OCI-LY1 (cell line): ENCODE data around the gene KLHL40.

ENCODE experiments used
- H2AFZ ChIP-seq: fragments of 200-600 bp; sonication (generic), shearing (Covaris generic); 2 replicates; pipeline ENCODE4 v1.6.0; 2014; ENCODE audit warnings: antibody characterized with exemption, mild to moderate bottlenecking, low read length
- H3F3A ChIP-seq: fragments of 200-600 bp; sonication (generic), shearing (Covaris generic); 2 replicates; pipeline ENCODE4 v1.6.0; 2014; ENCODE audit warnings: mild to moderate bottlenecking, antibody characterized with exemption, low read length, moderate library complexity; ENCODE audit not compliant: insufficient read depth
- H3K27ac ChIP-seq: fragments of 200-600 bp; sonication (generic); 2 replicates; pipeline ENCODE4 v1.5.1; 2014; ENCODE audit warnings: low read length, mixed run types, mild to moderate bottlenecking, low read depth; ENCODE audit not compliant: poor library complexity, severe bottlenecking
- H3K27me3 ChIP-seq: fragments of 200-600 bp; sonication (generic); 2 replicates; pipeline ENCODE4 v1.6.0; 2014; ENCODE audit warnings: antibody characterized with exemption, mild to moderate bottlenecking, low read length, moderate library complexity; ENCODE audit not compliant: insufficient read depth
- H3K36me3 ChIP-seq: fragments of 200-600 bp; sonication (generic); 2 replicates; pipeline ENCODE4 v1.6.1; 2014; ENCODE audit warnings: mild to moderate bottlenecking, antibody characterized with exemption, low read length, moderate library complexity, mixed read lengths; ENCODE audit not compliant: insufficient read depth
- H3K4me1 ChIP-seq: fragments of 200-600 bp; sonication (generic); 2 replicates; pipeline ENCODE4 v1.5.1; 2014; ENCODE audit warnings: mild to moderate bottlenecking, low read length, moderate library complexity; ENCODE audit not compliant: insufficient read depth, severe bottlenecking
- H3K4me2 ChIP-seq: fragments of 200-600 bp; sonication (generic), shearing (Covaris generic); 2 replicates; pipeline ENCODE4 v1.6.1; 2014; ENCODE audit warnings: low read length
- H3K4me3 ChIP-seq: fragments of 200-600 bp; sonication (generic); 2 replicates; pipeline ENCODE4 v1.5.1; 2014; ENCODE audit warnings: low read length, low read depth, mild to moderate bottlenecking, mixed read lengths; ENCODE audit not compliant: poor library complexity, severe bottlenecking
- H3K79me2 ChIP-seq: fragments of 200-600 bp; shearing (Covaris generic); 2 replicates; pipeline ENCODE4 v1.6.1; 2016; ENCODE audit warnings: mixed run types, low read length, mixed read lengths; ENCODE audit not compliant: insufficient read depth
- H3K9ac ChIP-seq: fragments of 200-600 bp; sonication (generic), shearing (Covaris generic); 2 replicates; pipeline ENCODE4 v1.6.1; 2014; ENCODE audit warnings: mild to moderate bottlenecking, low read length, mixed read lengths
- H3K9me2 ChIP-seq: fragments of 200-600 bp; sonication (generic), shearing (Covaris generic); 2 replicates; pipeline ENCODE4 v1.6.1; 2014; ENCODE audit warnings: low read depth, mild to moderate bottlenecking, low read length, mixed read lengths
- H3K9me3 ChIP-seq: fragments of 200-600 bp; shearing (Covaris generic); 2 replicates; pipeline ENCODE4 v1.6.1; 2014; ENCODE audit warnings: low read length, mixed read lengths
- H4K20me1 ChIP-seq: fragments of 200-600 bp; sonication (generic), shearing (Covaris generic); 2 replicates; pipeline ENCODE4 v1.6.0; 2016; ENCODE audit warnings: mild to moderate bottlenecking, low read length; ENCODE audit not compliant: insufficient read depth
- EZH2 ChIP-seq: fragments of 200-600 bp; sonication (generic), shearing (Covaris generic); IDR thresholded peaks from 2 replicates; pipeline ENCODE4 v1.8.0; 2017; ENCODE audit warnings: borderline replicate concordance, mixed run types, mild to moderate bottlenecking, antibody characterized with exemption, low read length, moderate library complexity, mixed read lengths
- TF ChIP-seq, protein P1 (sequence below): fragments of 200-600 bp; sonication (generic), shearing (Covaris generic); IDR thresholded peaks from 2 replicates; pipeline ENCODE4 v1.5.1; 2017; ENCODE audit warnings: mild to moderate bottlenecking, antibody characterized with exemption, low read length, moderate library complexity, mixed read lengths

Gene KLHL40

DNA sequence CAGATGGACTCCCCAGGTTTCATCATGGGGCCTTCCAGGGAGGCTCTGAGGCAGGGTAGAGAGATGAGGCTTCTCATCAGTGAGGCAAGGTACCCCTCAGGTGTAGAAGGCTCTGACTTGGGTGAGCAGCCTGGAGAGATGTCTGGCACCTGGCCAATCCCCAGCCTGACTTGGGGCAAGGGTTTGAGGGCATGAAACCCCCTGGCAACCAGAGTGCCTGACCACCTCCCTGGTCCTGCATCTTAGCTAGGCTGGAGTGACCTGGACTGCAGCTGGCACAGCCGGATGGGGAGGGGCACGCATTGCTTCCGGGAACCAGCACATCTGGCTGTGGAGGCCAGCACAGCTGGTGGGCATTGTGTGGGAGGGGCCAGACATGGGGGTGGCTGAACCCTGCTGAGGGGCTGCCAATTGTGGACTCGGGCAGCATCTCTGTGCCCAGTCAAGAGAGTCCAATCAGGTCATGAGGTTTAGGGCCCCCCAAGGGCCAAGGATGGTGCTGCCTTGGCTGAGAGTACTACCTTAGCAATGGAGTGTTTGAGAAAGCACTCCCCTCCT is 29.9 kb upstream of the KLHL40 start:
- no peaks in the 10 kb centered on the region for H3K27me3 ChIP-seq
- H3K36me3 ChIP-seq, result no peaks in the 10 kb centered on the region
- H3K4me2 ChIP-seq, result no peak overlapping the region
- H3K4me1 ChIP-seq, result peaks cover 3% of the 10 kb centered on the region
- TF ChIP-seq, protein P1, sequence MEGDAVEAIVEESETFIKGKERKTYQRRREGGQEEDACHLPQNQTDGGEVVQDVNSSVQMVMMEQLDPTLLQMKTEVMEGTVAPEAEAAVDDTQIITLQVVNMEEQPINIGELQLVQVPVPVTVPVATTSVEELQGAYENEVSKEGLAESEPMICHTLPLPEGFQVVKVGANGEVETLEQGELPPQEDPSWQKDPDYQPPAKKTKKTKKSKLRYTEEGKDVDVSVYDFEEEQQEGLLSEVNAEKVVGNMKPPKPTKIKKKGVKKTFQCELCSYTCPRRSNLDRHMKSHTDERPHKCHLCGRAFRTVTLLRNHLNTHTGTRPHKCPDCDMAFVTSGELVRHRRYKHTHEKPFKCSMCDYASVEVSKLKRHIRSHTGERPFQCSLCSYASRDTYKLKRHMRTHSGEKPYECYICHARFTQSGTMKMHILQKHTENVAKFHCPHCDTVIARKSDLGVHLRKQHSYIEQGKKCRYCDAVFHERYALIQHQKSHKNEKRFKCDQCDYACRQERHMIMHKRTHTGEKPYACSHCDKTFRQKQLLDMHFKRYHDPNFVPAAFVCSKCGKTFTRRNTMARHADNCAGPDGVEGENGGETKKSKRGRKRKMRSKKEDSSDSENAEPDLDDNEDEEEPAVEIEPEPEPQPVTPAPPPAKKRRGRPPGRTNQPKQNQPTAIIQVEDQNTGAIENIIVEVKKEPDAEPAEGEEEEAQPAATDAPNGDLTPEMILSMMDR, result no peak
- TF ChIP-seq EZH2, result no peak
- no peak overlapping the region for H2AFZ ChIP-seq
- no peak overlapping the region for H3K27ac ChIP-seq
- no peaks in the 10 kb centered on the region for H4K20me1 ChIP-seq
- H3K9ac ChIP-seq, result no peak overlapping the region
- H3F3A ChIP-seq, result no peaks in the 10 kb centered on the region
- no peaks in the 10 kb centered on the region for H3K9me2 ChIP-seq
- no peak overlapping the region for H3K4me3 ChIP-seq
- no peaks in the 10 kb centered on the region for H3K9me3 ChIP-seq
- no peaks in the 10 kb centered on the region for H3K79me2 ChIP-seq

DNA sequence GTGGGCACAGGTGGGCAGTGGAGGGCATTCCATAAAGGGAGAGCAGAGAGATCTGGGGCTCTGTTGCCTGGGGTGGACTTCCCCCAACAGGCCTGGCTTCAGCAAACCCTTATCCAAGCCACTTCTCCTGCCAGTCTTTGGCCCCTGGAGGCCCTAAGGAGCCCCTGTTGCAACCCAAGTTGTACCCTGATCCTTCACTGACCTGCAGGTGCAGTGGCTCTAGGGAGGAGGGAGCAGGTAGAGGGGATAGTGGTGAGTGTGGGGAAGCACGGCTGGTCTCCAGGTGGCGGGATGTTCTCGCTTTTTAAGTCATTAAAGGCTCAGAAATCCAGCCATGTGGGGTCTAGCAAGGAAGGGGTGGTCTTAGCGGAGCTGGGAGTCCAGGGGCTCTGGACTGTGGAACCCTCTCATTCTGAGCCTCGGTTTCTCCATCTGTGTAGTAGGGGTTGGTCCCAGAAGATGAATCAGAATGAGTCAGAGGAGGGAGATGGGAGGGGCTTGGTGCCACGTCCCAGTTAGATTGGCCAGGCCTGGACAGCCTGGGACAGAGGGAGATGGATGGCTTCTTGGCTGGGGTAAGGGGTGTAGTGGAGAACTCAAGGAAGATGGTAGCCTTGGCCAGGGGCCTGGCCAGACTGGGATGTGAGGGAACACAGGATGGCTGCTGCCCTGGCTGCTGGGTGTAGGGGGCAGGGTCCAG is 29.2 kb upstream of the KLHL40 start:
- Histone ChIP-seq H3K36me3 (no peaks in the 10 kb centered on the region), H3K27ac (no peak overlapping the region), H3K9me2 (no peaks in the 10 kb centered on the region), H3K79me2 (no peaks in the 10 kb centered on the region), H3F3A (no peaks in the 10 kb centered on the region), H3K4me3 (no peak overlapping the region), H3K4me2 (no peak overlapping the region), H3K9ac (no peak overlapping the region), H4K20me1 (no peaks in the 10 kb centered on the region), H2AFZ (no peak overlapping the region), H3K4me1 (peaks cover 3% of the 10 kb centered on the region), H3K9me3 (no peaks in the 10 kb centered on the region), H3K27me3 (no peaks in the 10 kb centered on the region)
- TF ChIP-seq EZH2, result no peak
- TF ChIP-seq, protein P1, result no peak

DNA sequence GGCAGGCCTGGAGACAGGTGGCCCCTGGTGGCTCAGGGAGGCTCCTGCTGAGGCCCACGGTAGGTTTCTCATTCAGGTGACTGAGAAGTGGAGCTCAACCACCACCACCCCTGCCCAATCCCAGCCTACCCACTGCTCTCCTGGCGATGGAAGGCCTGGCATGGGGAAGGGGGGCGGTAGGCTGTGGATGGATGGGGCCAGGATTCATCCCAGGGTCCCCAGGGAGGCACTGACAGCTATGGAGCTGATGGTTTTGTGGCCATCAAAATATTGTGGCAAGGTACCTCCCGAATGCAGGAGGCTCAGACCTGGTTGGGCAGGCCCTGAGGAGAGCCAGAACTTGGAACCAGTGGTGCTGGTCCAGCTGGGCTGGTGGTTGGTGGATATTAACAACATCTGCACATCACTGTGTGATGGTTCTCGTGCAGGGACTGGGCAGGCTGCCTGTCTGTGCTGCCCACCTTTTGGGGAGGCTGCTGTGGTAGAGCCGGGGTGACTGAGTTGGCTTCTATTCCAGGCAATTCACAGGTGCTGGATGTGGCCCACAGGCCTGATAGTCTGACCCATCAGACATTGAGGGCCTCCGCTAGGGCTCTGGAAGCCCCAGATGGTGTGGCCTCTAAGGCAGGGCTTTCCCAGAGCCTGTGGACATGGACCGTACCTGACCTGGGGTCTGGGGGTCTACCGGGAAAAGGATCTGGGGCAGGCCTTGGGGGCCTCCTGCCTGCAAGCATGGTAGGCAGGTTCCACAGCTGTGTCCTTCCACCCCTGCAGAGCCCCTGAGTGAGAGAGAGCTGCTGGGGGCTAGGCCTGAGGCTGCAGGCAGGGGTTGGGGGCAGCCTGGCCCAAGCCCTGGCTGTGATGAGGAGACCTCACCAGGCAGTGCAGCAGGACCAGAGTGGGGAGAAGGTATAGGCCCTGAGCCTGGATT is 28.4 kb upstream of the KLHL40 start:
- H3K36me3 ChIP-seq, result no peaks in the 10 kb centered on the region
- no peaks in the 10 kb centered on the region for H3K27me3 ChIP-seq
- H3F3A ChIP-seq, result no peaks in the 10 kb centered on the region
- no peaks in the 10 kb centered on the region for H4K20me1 ChIP-seq
- H3K4me3 ChIP-seq, result no peak overlapping the region
- H3K4me2 ChIP-seq, result no peak overlapping the region
- H3K27ac ChIP-seq, result no peak overlapping the region
- no peaks in the 10 kb centered on the region for H3K79me2 ChIP-seq
- TF ChIP-seq EZH2, result no peak
- TF ChIP-seq, protein P1, result no peak
- no peak overlapping the region for H3K9ac ChIP-seq
- H3K9me2 ChIP-seq, result no peaks in the 10 kb centered on the region
- peaks cover 3% of the 10 kb centered on the region for H3K4me1 ChIP-seq
- H3K9me3 ChIP-seq, result no peaks in the 10 kb centered on the region
- no peak overlapping the region for H2AFZ ChIP-seq
